ENCODE measurements around the gene KPNA5.
A peak's percentile ranks its signal among the peaks of the same experiment; 100 is the strongest.

KPNA5 gene

GRCh38 chr6:116762235-116762634 lies 81.2 kb downstream of the KPNA5 start:
- no CpG with 5 or more reads among the region's 1 CpG for WGBS (ENCODE audit: insufficient coverage)
- Histone ChIP-seq H3K9me3 (ENCODE audit: control extremely low read depth in 1 of 5, control insufficient read depth in 4 of 5, insufficient read depth in 2 of 5, low read depth in 1 of 5, low read length in 4 of 5) (no peaks in the 10 kb centered on the region), H3K4me1 (ENCODE audit: control extremely low read depth in 1 of 4, control insufficient read depth in 4 of 4, insufficient read depth in 4 of 4, low read length in 3 of 4) (peaks cover 0 to 14% (median 13%) of the 10 kb centered on the region in 4 experiments), H3K36me3 (ENCODE audit: control insufficient read depth in 4 of 4, insufficient read depth in 4 of 4, low read length in 3 of 4) (no peaks in the 10 kb centered on the region), H3K4me3 (ENCODE audit: control insufficient read depth in 1 of 7, extremely low read depth in 1 of 7, insufficient read depth in 4 of 7, low read depth in 2 of 7, low read length in 6 of 7) (no peak overlapping the region), H3K27me3 (replicated peaks in 2 of 5; ENCODE audit: control insufficient read depth in 4 of 5, insufficient read depth in 5 of 5, low read length in 4 of 5) (peaks cover 5 to 68% (median 24%) of the 10 kb centered on the region in 5 experiments), H3K27ac (ENCODE audit: insufficient read depth in 1 of 2, low read depth in 1 of 2, low read length in 2 of 2, poor library complexity in 1 of 2, severe bottlenecking in 2 of 2) (no peak overlapping the region)
- CTCF ChIA-PET = interaction anchor here (1.0 kb wide), 1 partner anchor 11 kb away, joined by 3 read pairs; no protein-coding TSS in a partner anchor
- POLR2A ChIA-PET = no interaction called here
- no peak for DNase-seq

DNA sequence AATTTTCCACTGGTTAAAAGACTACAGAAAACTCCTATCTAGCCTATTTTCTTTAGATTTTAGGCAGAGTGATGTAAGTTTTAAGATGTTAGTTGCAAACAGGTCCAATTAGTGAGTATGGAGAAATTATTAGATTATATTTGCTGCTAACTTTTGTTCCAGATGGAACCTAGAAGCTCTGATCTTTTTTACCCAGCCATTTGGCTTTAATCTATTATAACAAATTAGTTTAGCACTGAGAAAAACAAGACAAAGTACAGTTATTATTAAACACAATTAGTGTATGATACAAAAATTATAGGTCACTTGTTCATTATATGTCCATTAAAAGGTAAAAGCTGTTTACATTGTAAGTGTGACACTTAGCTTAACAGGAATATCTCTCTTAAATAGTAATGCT lies 82.0 kb downstream of the KPNA5 start:
- H3K27ac ChIP-seq (ENCODE audit: insufficient read depth in 1 of 2, low read depth in 1 of 2, low read length in 2 of 2, poor library complexity in 1 of 2, severe bottlenecking in 2 of 2) = no peak overlapping the region
- no peaks in the 10 kb centered on the region for H3K36me3 ChIP-seq (ENCODE audit: control insufficient read depth in 4 of 4, insufficient read depth in 4 of 4, low read length in 3 of 4)
- no peak overlapping the region for H3K4me3 ChIP-seq (ENCODE audit: control insufficient read depth in 1 of 7, extremely low read depth in 1 of 7, insufficient read depth in 4 of 7, low read depth in 2 of 7, low read length in 6 of 7)
- ChIA-PET POLR2A (no interaction called here), CTCF (interaction anchor here (0.9 kb wide), 1 partner anchor 16 kb away, joined by 4 read pairs; no protein-coding TSS in a partner anchor)
- H3K9me3 ChIP-seq (ENCODE audit: control extremely low read depth in 1 of 5, control insufficient read depth in 4 of 5, insufficient read depth in 2 of 5, low read depth in 1 of 5, low read length in 4 of 5) = no peaks in the 10 kb centered on the region
- H3K4me1 ChIP-seq (ENCODE audit: control extremely low read depth in 1 of 4, control insufficient read depth in 4 of 4, insufficient read depth in 4 of 4, low read length in 3 of 4) = peaks cover 0 to 14% (median 13%) of the 10 kb centered on the region in 4 experiments
- DNase-seq = no peak
- peaks cover 7 to 68% (median 24%) of the 10 kb centered on the region in 5 experiments for H3K27me3 ChIP-seq (replicated peaks in 2 of 5; ENCODE audit: control insufficient read depth in 4 of 5, insufficient read depth in 5 of 5, low read length in 4 of 5)

DNA sequence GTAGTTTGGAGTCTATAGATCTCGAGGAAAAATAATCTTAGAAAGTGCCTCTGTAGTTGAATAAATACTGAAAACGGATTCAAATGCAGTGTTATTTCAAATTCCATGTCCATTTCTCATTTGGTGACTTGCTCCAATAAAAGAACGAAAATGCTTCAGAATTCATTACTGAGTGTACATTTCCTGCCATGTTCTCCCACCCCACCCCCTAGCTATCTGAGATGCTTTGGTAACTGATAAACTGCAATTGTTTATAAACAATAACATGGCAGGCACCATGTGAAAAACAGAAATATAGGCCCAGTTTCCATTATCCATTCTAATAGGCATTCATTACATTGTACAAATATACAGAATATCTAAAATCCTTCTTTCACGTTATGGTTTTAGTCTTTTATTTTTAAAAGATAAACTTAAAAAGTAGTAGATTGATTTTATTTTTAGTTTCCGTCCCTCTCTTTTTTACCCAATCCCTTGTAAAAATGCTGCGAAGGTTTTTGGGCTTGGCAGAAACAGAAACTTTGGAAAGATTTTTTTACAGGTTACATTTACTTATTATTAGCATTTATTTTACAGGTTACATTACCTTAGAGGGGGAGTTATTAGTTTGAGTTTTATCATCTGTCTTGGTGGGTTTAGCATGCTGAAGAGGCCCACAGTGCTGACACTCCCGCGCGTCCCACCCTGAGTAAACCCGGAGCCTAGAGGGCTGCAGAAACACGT lies 83.1 kb downstream of the KPNA5 start:
- POLR2A ChIA-PET = no interaction called here
- H3K9me3 ChIP-seq (ENCODE audit: control extremely low read depth in 1 of 5, control insufficient read depth in 4 of 5, insufficient read depth in 2 of 5, low read depth in 1 of 5, low read length in 4 of 5) = no peaks in the 10 kb centered on the region
- H3K27ac ChIP-seq (ENCODE audit: insufficient read depth in 1 of 2, low read depth in 1 of 2, low read length in 2 of 2, poor library complexity in 1 of 2, severe bottlenecking in 2 of 2) = no peak overlapping the region
- whole genome bisulfite sequencing (ENCODE audit: insufficient coverage) = 88% methylated on average over 7 of the region's 11 CpGs
- CTCF ChIA-PET = interaction anchor here (0.6 to 0.9 kb wide), 2 partner anchors 13 to 15 kb away, joined by 3 to 4 read pairs; no protein-coding TSS in a partner anchor
- DNase-seq = no peak
- no peaks in the 10 kb centered on the region for H3K36me3 ChIP-seq (ENCODE audit: control insufficient read depth in 4 of 4, insufficient read depth in 4 of 4, low read length in 3 of 4)
- H3K4me1 ChIP-seq (ENCODE audit: control extremely low read depth in 1 of 4, control insufficient read depth in 4 of 4, insufficient read depth in 4 of 4, low read length in 3 of 4) = peaks cover 0 to 14% (median 13%) of the 10 kb centered on the region in 4 experiments
- peak overlapping the region in 1 of 7 experiments; percentile 74 for H3K4me3 ChIP-seq (ENCODE audit: control insufficient read depth in 1 of 7, extremely low read depth in 1 of 7, insufficient read depth in 4 of 7, low read depth in 2 of 7, low read length in 6 of 7)
- H3K27me3 ChIP-seq (replicated peaks in 2 of 5; ENCODE audit: control insufficient read depth in 4 of 5, insufficient read depth in 5 of 5, low read length in 4 of 5) = peaks cover 9 to 71% (median 26%) of the 10 kb centered on the region in 5 experiments

DNA sequence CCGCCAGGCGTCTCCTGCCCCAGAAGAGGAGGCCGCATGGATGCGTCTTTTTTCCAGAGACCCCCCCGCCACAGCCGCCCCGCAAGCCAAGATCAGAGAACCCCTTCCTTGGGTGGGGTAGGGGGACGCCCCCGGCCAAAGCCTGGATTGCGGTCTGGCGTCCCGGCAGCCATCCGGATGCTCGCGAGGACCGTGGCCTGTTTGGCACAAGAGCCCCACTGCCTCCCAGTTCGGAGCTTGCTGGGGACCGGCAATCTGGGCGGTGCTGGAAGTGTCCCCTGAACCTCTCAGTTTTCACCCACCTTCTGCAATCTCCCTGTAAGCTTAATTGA lies 83.6 kb downstream of the KPNA5 start:
- Histone ChIP-seq H3K4me1 (ENCODE audit: control extremely low read depth in 1 of 4, control insufficient read depth in 4 of 4, insufficient read depth in 4 of 4, low read length in 3 of 4) (peaks cover 0 to 14% (median 13%) of the 10 kb centered on the region in 4 experiments), H3K27ac (ENCODE audit: insufficient read depth in 1 of 2, low read depth in 1 of 2, low read length in 2 of 2, poor library complexity in 1 of 2, severe bottlenecking in 2 of 2) (no peak overlapping the region), H3K9me3 (ENCODE audit: control extremely low read depth in 1 of 5, control insufficient read depth in 4 of 5, insufficient read depth in 2 of 5, low read depth in 1 of 5, low read length in 4 of 5) (no peaks in the 10 kb centered on the region), H3K36me3 (ENCODE audit: control insufficient read depth in 4 of 4, insufficient read depth in 4 of 4, low read length in 3 of 4) (no peaks in the 10 kb centered on the region), H3K4me3 (ENCODE audit: control insufficient read depth in 1 of 7, extremely low read depth in 1 of 7, insufficient read depth in 4 of 7, low read depth in 2 of 7, low read length in 6 of 7) (peak overlapping the region in 6 of 7 experiments; percentile 51 to 74 (median 60)), H3K27me3 (replicated peaks in 2 of 5; ENCODE audit: control insufficient read depth in 4 of 5, insufficient read depth in 5 of 5, low read length in 4 of 5) (peaks cover 9 to 73% (median 26%) of the 10 kb centered on the region in 5 experiments)
- no peak for DNase-seq
- 56% methylated on average over 17 of the region's 19 CpGs for WGBS (ENCODE audit: insufficient coverage)
- ChIA-PET CTCF (no interaction called here), POLR2A (no interaction called here)

GRCh38 chr6:116764961-116765841 lies 84.2 kb downstream of the KPNA5 start, which contains the start of gene FAM162B:
TSS of gene FAM162B (minus strand) at chr6:116765719. CDS start at chr6:116765576, 143 bp downstream.
- WGBS (ENCODE audit: insufficient coverage) = under 1% methylated on average over 65 of the region's 89 CpGs
- Histone ChIP-seq H3K4me3 (ENCODE audit: control insufficient read depth in 1 of 7, extremely low read depth in 1 of 7, insufficient read depth in 4 of 7, low read depth in 2 of 7, low read length in 6 of 7) (peak within 1 kb of the TSS in 6 of 7 experiments; percentile 51 to 74 (median 60)), H3K4me1 (ENCODE audit: control extremely low read depth in 1 of 4, control insufficient read depth in 4 of 4, insufficient read depth in 4 of 4, low read length in 3 of 4) (peaks cover 0 to 14% (median 13%) of the 10 kb centered on the region in 4 experiments), H3K27ac (ENCODE audit: insufficient read depth in 1 of 2, low read depth in 1 of 2, low read length in 2 of 2, poor library complexity in 1 of 2, severe bottlenecking in 2 of 2) (no peak within 1 kb of the TSS), H3K36me3 (ENCODE audit: control insufficient read depth in 4 of 4, insufficient read depth in 4 of 4, low read length in 3 of 4) (no peaks in the 10 kb centered on the region), H3K27me3 (replicated peaks in 2 of 5; ENCODE audit: control insufficient read depth in 4 of 5, insufficient read depth in 5 of 5, low read length in 4 of 5) (peaks cover 9 to 71% (median 26%) of the 10 kb centered on the region in 5 experiments), H3K9me3 (ENCODE audit: control extremely low read depth in 1 of 5, control insufficient read depth in 4 of 5, insufficient read depth in 2 of 5, low read depth in 1 of 5, low read length in 4 of 5) (no peaks in the 10 kb centered on the region)
- ChIA-PET CTCF (interaction anchor here (0.9 to 1.5 kb wide), 3 partner anchors 7 to 153 kb away, joined by 3 to 5 read pairs (median 3); no protein-coding TSS in a partner anchor), POLR2A (no interaction called here)
- DNase-seq = peak; percentile 12 to 64 (median 54)

DNA sequence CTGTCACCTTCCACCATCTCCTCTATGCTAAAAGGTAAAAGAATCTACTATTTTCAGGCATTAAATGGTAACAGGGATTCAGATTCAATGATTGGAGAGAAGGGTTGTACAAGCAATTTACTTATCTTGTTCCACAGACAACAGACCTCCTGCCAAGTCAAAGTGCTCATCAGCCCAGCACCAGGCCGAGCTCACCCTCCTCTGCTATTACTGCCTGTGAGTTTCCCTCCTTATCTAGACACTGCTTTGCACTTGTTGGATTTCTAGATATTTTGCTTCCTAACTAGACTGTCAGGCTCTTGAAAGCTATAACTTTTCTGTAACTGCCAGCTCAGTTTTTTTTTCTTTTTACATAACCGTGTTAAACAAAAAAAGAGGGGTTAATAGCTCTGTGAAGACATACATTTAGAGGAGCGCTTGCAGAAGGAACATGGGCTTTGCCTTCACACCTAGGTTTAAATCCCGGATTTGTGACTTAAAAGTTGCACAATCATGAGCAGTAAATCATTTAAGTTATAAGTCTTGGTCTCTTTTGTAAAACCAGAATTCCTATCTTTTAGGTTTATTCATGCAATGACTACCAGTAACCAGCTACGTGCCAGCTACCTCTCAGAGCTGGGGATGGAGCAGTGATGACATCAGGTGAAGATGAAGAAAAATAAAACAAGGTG lies 85.6 kb downstream of the KPNA5 start:
- CTCF ChIA-PET = interaction anchor here (0.9 to 1.5 kb wide), 3 partner anchors 9 to 151 kb away, joined by 3 to 5 read pairs (median 3); no protein-coding TSS in a partner anchor

More for the DNA sequence above, 85.6 kb downstream of the KPNA5 start:
- Histone ChIP-seq H3K4me1 (ENCODE audit: control extremely low read depth in 1 of 4, control insufficient read depth in 4 of 4, insufficient read depth in 4 of 4, low read length in 3 of 4) (peaks cover 0 to 14% (median 13%) of the 10 kb centered on the region in 4 experiments), H3K27ac (ENCODE audit: insufficient read depth in 1 of 2, low read depth in 1 of 2, low read length in 2 of 2, poor library complexity in 1 of 2, severe bottlenecking in 2 of 2) (no peak overlapping the region), H3K36me3 (ENCODE audit: control insufficient read depth in 4 of 4, insufficient read depth in 4 of 4, low read length in 3 of 4) (no peaks in the 10 kb centered on the region), H3K27me3 (replicated peaks in 2 of 5; ENCODE audit: control insufficient read depth in 4 of 5, insufficient read depth in 5 of 5, low read length in 4 of 5) (peaks cover 9 to 67% (median 26%) of the 10 kb centered on the region in 5 experiments), H3K9me3 (ENCODE audit: control extremely low read depth in 1 of 5, control insufficient read depth in 4 of 5, insufficient read depth in 2 of 5, low read depth in 1 of 5, low read length in 4 of 5) (no peaks in the 10 kb centered on the region), H3K4me3 (ENCODE audit: control insufficient read depth in 1 of 7, extremely low read depth in 1 of 7, insufficient read depth in 4 of 7, low read depth in 2 of 7, low read length in 6 of 7) (no peak overlapping the region)
- DNase-seq = peak; percentile 9 to 64 (median 38)
- 71% methylated on average over 3 of the region's 5 CpGs for WGBS (ENCODE audit: insufficient coverage)
- POLR2A ChIA-PET = no interaction called here

Measured in common myeloid progenitor, CD34-positive (primary cell).